Endothelial cell of umbilical vein (primary cell): ENCODE measurements around the gene TNN. TPM values are rescaled to one million over a fixed set of nuclear protein-coding genes. Genes with fewer than 3 reads are reported as not detected.

Source experiments
- BruUV-seq: library from RNA; stranded (reverse); fragments of 400-500 nt; replicated peaks from 2 replicates; lab custom pipeline; 2021; lab: Mats Ljungman, UMichigan
- CTCF ChIA-PET: fragments of 300-600, 350-600 bp; sonication (Branson Sonifier 250); formaldehyde crosslinking; loops from one replicate; lab custom pipeline; 2021; ENCODE audit warnings: antibody characterized with exemption, inconsistent platforms; lab: Charles Lee
- POLR2A ChIA-PET: fragments of 300-600, 350-600 bp; sonication (Branson Sonifier 250); formaldehyde crosslinking; loops from one replicate; lab custom pipeline; 2021; ENCODE audit warnings: antibody characterized with exemption, inconsistent platforms; lab: Charles Lee
- DNase-seq: peaks from one replicate; pipeline ENCODE4 v3.0.0-alpha.2; 2011; ENCODE audit warnings: low read depth, low spot score
- FAIRE-seq: peaks from 2 replicates; lab custom pipeline; 2011; peaks lifted over from hg19 to GRCh38; lab: Jason Lieb, UNC
- H2AFZ ChIP-seq: 2 replicates; pipeline ENCODE4 v1.6.0; 2012; ENCODE audit warnings: low read depth, low read length, control low read depth, inconsistent platforms
- H3K27ac ChIP-seq: 2 replicates; pipeline ENCODE4 v1.5.1; 2011; ENCODE audit warnings: low read depth, mild to moderate bottlenecking, control low read depth, low read length, moderate library complexity; ENCODE audit not compliant: insufficient read depth
- H3K27me3 ChIP-seq, 2 experiments: 2 replicates each; pipeline versions ENCODE4 v1.6.0 to v1.6.1; 2011; ENCODE audit warnings: low read length in 2 of 2, mixed read lengths in 1 of 2; ENCODE audit not compliant: control insufficient read depth in 2 of 2, insufficient read depth in 2 of 2
- H3K36me3 ChIP-seq, 2 experiments: 2 replicates in 1 of 2; 3 replicates in 1 of 2; pipeline ENCODE4 v1.5.1; 2011; ENCODE audit warnings: low read length in 2 of 2, mild to moderate bottlenecking in 1 of 2, moderate library complexity in 1 of 2; ENCODE audit not compliant: control insufficient read depth in 2 of 2, insufficient read depth in 2 of 2; ENCODE audit errors: extremely low read depth in 1 of 2
- H3K4me1 ChIP-seq: 3 replicates; pipeline ENCODE4 v1.5.1; 2011; ENCODE audit warnings: mild to moderate bottlenecking, low read length; ENCODE audit not compliant: control insufficient read depth, insufficient read depth; ENCODE audit errors: extremely low read depth
- H3K4me2 ChIP-seq: 2 replicates; pipeline ENCODE4 v1.6.1; 2011; ENCODE audit warnings: low read length, control low read depth, mixed read lengths; ENCODE audit not compliant: insufficient read depth
- H3K4me3 ChIP-seq, 3 experiments: fragments of 200-600 bp in 1 of 3; sonication (generic), shearing (Covaris generic) in 1 of 3; replicated peaks in 1 of 3; 2 replicates each; pipeline ENCODE4 v1.5.1; 2011 to 2016; ENCODE audit warnings: control low read depth in 3 of 3, low read length in 3 of 3, mild to moderate bottlenecking in 2 of 3, inconsistent platforms in 1 of 3, low read depth in 1 of 3, moderate library complexity in 1 of 3; ENCODE audit not compliant: insufficient read depth in 1 of 3
- H3K79me2 ChIP-seq: 2 replicates; pipeline ENCODE4 v1.6.0; 2012; ENCODE audit warnings: low read length, inconsistent platforms; ENCODE audit not compliant: control insufficient read depth, insufficient read depth
- H3K9ac ChIP-seq: replicated peaks from 2 replicates; pipeline ENCODE3; 2011; ENCODE audit warnings: low read length, control low read depth; ENCODE audit not compliant: insufficient read depth; ENCODE audit errors: extremely low read depth
- H3K9me1 ChIP-seq: replicated peaks from 3 replicates; pipeline ENCODE4 v1.6.0; 2011; ENCODE audit warnings: mild to moderate bottlenecking, low read length; ENCODE audit not compliant: control insufficient read depth, insufficient read depth; ENCODE audit errors: extremely low read depth
- H3K9me3 ChIP-seq: replicated peaks from 2 replicates; pipeline ENCODE4 v1.5.1; 2012; ENCODE audit warnings: low read length, inconsistent platforms; ENCODE audit not compliant: control insufficient read depth, insufficient read depth
- H4K20me1 ChIP-seq: replicated peaks from 2 replicates; pipeline ENCODE3; 2011; ENCODE audit warnings: mild to moderate bottlenecking, low read length; ENCODE audit not compliant: control insufficient read depth, insufficient read depth; ENCODE audit errors: extremely low read depth
- CTCF ChIP-seq, 2 donors: IDR thresholded peaks; 1 replicate in 1 of 2; 2 replicates in 1 of 2; pipeline ENCODE4 v1.5.1; 2011; ENCODE audit warnings: low read length in 2 of 2, mild to moderate bottlenecking in 2 of 2, moderate library complexity in 2 of 2, control low read depth in 1 of 2, inconsistent platforms in 1 of 2, low read depth in 1 of 2; ENCODE audit not compliant: insufficient read depth in 1 of 2; ENCODE audit errors: extremely low read depth in 1 of 2
- EZH2 ChIP-seq: IDR thresholded peaks from 2 replicates; pipeline ENCODE4 v1.6.1; 2012; ENCODE audit warnings: borderline replicate concordance, low read depth, mild to moderate bottlenecking, moderate library complexity, low read length, inconsistent platforms; ENCODE audit not compliant: severe bottlenecking
- FOS ChIP-seq: IDR thresholded peaks from 2 replicates; pipeline ENCODE4 v1.6.1; 2011; ENCODE audit warnings: mild to moderate bottlenecking, low read length, moderate library complexity, borderline replicate concordance; ENCODE audit not compliant: insufficient read depth
- GATA2 ChIP-seq: IDR thresholded peaks from 2 replicates; pipeline ENCODE4 v1.7.0; 2011; ENCODE audit warnings: low read depth, mild to moderate bottlenecking, moderate library complexity, mixed read lengths, low read length; ENCODE audit not compliant: insufficient read length, insufficient read depth
- JUN ChIP-seq: IDR thresholded peaks from 2 replicates; pipeline ENCODE4 v1.6.1; 2011; ENCODE audit warnings: borderline replicate concordance, low read depth; ENCODE audit not compliant: insufficient read length, insufficient read depth
- MAX ChIP-seq: IDR thresholded peaks from 2 replicates; pipeline ENCODE4 v1.6.1; 2011; ENCODE audit not compliant: insufficient read depth, insufficient read length
- MYC ChIP-seq: IDR thresholded peaks from one replicate; pipeline ENCODE4 v1.6.1; 2011; ENCODE audit warnings: mild to moderate bottlenecking, low read depth, low read length
- POLR2A ChIP-seq: IDR thresholded peaks from 2 replicates; pipeline ENCODE4 v1.6.1; 2012; ENCODE audit warnings: low read depth, mild to moderate bottlenecking, control low read depth, low read length
- POLR2AphosphoS5 ChIP-seq: IDR thresholded peaks from 2 replicates; pipeline ENCODE4 v1.6.1; 2012; ENCODE audit warnings: low read depth, mild to moderate bottlenecking, control low read depth, low read length, moderate library complexity; ENCODE audit not compliant: insufficient read depth
- dilution Hi-C: fragments of 300-500 bp; cut with MboI; formaldehyde crosslinking; loops from one replicate; pipeline ENCODE4 v1.15.0; 2019; ENCODE audit warnings: low sequenced_read_pairs; ENCODE audit not compliant: extremely low pct_ligation_motif_present
- intact Hi-C: fragments of 100-400 bp; cut with micrococcal nuclease; formaldehyde crosslinking; loops from one replicate; pipeline ENCODE4 v1.10.0; 2022
- polyA plus RNA-seq, 4 experiments: library from polyadenylated mRNA; depleted of rRNA in 3 of 4; stranded (reverse) in 3 of 4; unstranded in 1 of 4; fragments of >200 nt; gene quantifications; 2 replicates each; pipeline versions ENCODE4 v1.2.1 to v1.2.3, GENCODE V29; 2011 to 2012; ENCODE audit warnings: missing spikeins in 1 of 4
- total RNA-seq: library from RNA; stranded (reverse); gene quantifications from 2 replicates; pipeline ENCODE4 v1.2.3, GENCODE V29; 2021

The TNN gene
- total and polyA plus RNA-seq, 2 donors (not counting 3 experiments of a cell fraction or from before 2014, with no cell fraction given): not detected

- TF ChIP-seq JUN: no peak
- no peak for TF ChIP-seq POLR2AphosphoS5
- TF ChIP-seq CTCF (IDR thresholded peaks at IDR 0.05; ENCODE audit: extremely low read depth in 1 of 2, insufficient read depth in 1 of 2, low read depth in 1 of 2, low read length in 2 of 2): no peak
- no peak for TF ChIP-seq POLR2A
- no peak for TF ChIP-seq MAX
- no peak for TF ChIP-seq FOS
- TF ChIP-seq MYC: no peak
- no peak for TF ChIP-seq EZH2
- no peak for TF ChIP-seq GATA2
- Histone ChIP-seq H2AFZ (no peak overlapping the region), H4K20me1 (no peaks in the 10 kb centered on the region), H3K27me3 (peaks cover 5 to 6% of the 10 kb centered on the region in 2 experiments), H3K27ac (no peak overlapping the region), H3K9me1 (no peaks in the 10 kb centered on the region), H3K9ac (no peak overlapping the region), H3K36me3 (no peaks in the 10 kb centered on the region), H3K4me3 (no peak overlapping the region), H3K9me3 (no peaks in the 10 kb centered on the region), H3K79me2 (no peaks in the 10 kb centered on the region), H3K4me2 (no peak overlapping the region), H3K4me1 (no peaks in the 10 kb centered on the region)
- no TSS peak for BruUV-seq
- DNase-seq: no peak
- no peak for FAIRE-seq
- dilution Hi-C loops: no loop called here
- intact Hi-C loops: no loop called here
- ChIA-PET POLR2A (no interaction called here), CTCF (interaction anchor here (0.9 to 2.7 kb wide), 3 partner anchors 8 to 18 kb away, joined by 4 to 14 read pairs (median 5); no protein-coding TSS in a partner anchor)
These were observed 66.2 kb downstream of the TNN start for GRCh38 chr1:175133673-175134435.
